HG03060 (cell line): ENCODE data around the gene SLC22A23.

Experiments
- ATAC-seq: cut with Tn5 transposase; IDR thresholded peaks from one replicate; pipeline ENCODE4 v1.9.1; 2021; ENCODE audit warnings: low read depth, moderate number of reproducible peaks; ENCODE audit not compliant: unreplicated experiment

Gene SLC22A23

GRCh38 chr6:3324262-3324942 lies 132.4 kb downstream of the SLC22A23 start:
- peak; percentile 42 for ATAC-seq

GRCh38 chr6:3323696-3324261 lies 133.1 kb downstream of the SLC22A23 start:
- no peak for ATAC-seq

- ATAC-seq: no peak
Measured at GRCh38 chr6:3323148-3323547, 133.7 kb downstream of the SLC22A23 start.

- ATAC-seq: no peak
Measured at GRCh38 chr6:3322366-3322890, 134.4 kb downstream of the SLC22A23 start.

GRCh38 chr6:3321875-3322274 lies 135.0 kb downstream of the SLC22A23 start:
- ATAC-seq: no peak

GRCh38 chr6:3321042-3321441 lies 135.8 kb downstream of the SLC22A23 start:
- no peak for ATAC-seq

- no peak for ATAC-seq
Measured at GRCh38 chr6:3320238-3320811, 136.5 kb downstream of the SLC22A23 start.

GRCh38 chr6:3319610-3320200 lies 137.1 kb downstream of the SLC22A23 start:
- no peak for ATAC-seq

- no peak for ATAC-seq
Measured at GRCh38 chr6:3318821-3319540, 137.9 kb downstream of the SLC22A23 start.

GRCh38 chr6:3318226-3318625 lies 138.6 kb downstream of the SLC22A23 start:
- ATAC-seq: no peak

- no peak for ATAC-seq
Measured at GRCh38 chr6:3317741-3318211, 139.1 kb downstream of the SLC22A23 start.

- no peak for ATAC-seq
Measured at GRCh38 chr6:3316818-3317217, 140.0 kb downstream of the SLC22A23 start.

- ATAC-seq: no peak
Measured at GRCh38 chr6:3316331-3316730, 140.5 kb downstream of the SLC22A23 start.

- no peak for ATAC-seq
Measured at GRCh38 chr6:3315841-3316240, 141.0 kb downstream of the SLC22A23 start.

- ATAC-seq: no peak
Measured at GRCh38 chr6:3314621-3315467, 142.0 kb downstream of the SLC22A23 start.

- no peak for ATAC-seq
Measured at GRCh38 chr6:3314176-3314575, 142.7 kb downstream of the SLC22A23 start.

- ATAC-seq: no peak
Measured at GRCh38 chr6:3312604-3313231, 144.1 kb downstream of the SLC22A23 start.

GRCh38 chr6:3311826-3312225 lies 145.0 kb downstream of the SLC22A23 start:
- no peak for ATAC-seq

- no peak for ATAC-seq
Measured at GRCh38 chr6:3310703-3311102, 146.1 kb downstream of the SLC22A23 start.
